GM10248 (cell line): ENCODE measurements around the gene CLTRN.

Experiments used
- CTCF ChIA-PET: fragments of 300-600 bp; sonication (Branson Sonifier 250); formaldehyde crosslinking; extraction: SDS; loops from one replicate; lab custom pipeline; 2021; ENCODE audit warnings: antibody characterized with exemption; lab: Yijun Ruan, JAX
- POLR2A ChIA-PET: fragments of 350-650 bp; sonication (Branson Sonifier 250); formaldehyde crosslinking; extraction: SDS; loops from one replicate; lab custom pipeline; 2020; ENCODE audit warnings: antibody characterized with exemption; lab: Yijun Ruan, JAX
- DNase-seq: peaks from one replicate; pipeline ENCODE4 v3.0.0; 2012; ENCODE audit errors: extremely low spot score
- TF ChIP-seq, protein P1 (sequence below): IDR thresholded peaks from 2 replicates; pipeline ENCODE4 v1.5.1; 2012; ENCODE audit warnings: mild to moderate bottlenecking, low read depth; ENCODE audit errors: extremely low read depth, missing control alignments, control extremely low read depth

The CLTRN gene

DNA sequence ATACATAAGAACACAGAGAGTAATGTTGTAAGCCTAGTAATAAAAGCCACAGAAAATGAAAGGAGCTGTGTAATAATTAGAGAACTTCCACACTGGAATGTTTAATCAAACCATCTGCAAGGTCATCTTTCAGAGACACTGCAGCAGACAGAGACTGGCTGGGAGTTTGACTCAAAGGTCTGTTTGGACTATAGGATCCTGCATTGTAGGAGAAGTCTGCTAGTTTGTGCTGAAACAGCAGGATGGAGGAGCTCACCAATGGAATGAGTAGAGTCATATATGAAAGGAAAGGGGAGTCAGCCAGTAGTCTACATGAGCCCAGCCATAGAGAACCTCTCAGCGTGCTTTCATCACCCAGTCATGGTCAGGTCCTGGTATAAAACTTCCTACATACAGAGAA is 59.4 kb downstream of the CLTRN start:
- ChIA-PET POLR2A (no interaction called here), CTCF (no interaction called here)
- TF ChIP-seq, protein P1, sequence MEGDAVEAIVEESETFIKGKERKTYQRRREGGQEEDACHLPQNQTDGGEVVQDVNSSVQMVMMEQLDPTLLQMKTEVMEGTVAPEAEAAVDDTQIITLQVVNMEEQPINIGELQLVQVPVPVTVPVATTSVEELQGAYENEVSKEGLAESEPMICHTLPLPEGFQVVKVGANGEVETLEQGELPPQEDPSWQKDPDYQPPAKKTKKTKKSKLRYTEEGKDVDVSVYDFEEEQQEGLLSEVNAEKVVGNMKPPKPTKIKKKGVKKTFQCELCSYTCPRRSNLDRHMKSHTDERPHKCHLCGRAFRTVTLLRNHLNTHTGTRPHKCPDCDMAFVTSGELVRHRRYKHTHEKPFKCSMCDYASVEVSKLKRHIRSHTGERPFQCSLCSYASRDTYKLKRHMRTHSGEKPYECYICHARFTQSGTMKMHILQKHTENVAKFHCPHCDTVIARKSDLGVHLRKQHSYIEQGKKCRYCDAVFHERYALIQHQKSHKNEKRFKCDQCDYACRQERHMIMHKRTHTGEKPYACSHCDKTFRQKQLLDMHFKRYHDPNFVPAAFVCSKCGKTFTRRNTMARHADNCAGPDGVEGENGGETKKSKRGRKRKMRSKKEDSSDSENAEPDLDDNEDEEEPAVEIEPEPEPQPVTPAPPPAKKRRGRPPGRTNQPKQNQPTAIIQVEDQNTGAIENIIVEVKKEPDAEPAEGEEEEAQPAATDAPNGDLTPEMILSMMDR = no peak
- no peak for DNase-seq

DNA sequence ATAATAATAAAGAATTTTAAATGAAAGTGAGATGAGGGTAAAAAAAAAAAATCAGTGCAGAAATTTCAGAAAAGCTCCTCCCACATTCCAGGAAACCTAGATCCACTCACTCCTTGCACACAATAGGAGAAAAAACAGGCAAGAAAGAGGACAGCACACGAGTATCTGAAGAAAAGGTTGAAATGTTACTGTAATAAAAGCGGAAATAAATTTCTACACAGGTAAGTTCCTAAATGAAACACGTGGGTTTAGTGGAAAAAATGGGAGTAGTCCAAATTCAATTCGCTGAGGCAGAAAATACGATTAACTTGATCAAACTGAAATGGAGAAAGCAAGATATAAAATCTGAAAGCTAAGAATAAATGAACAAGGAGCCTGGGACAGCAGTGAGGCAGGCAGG is 61.8 kb downstream of the CLTRN start:
- DNase-seq = no peak
- CTCF ChIA-PET = no interaction called here
- TF ChIP-seq, protein P1 = no peak
- POLR2A ChIA-PET = no interaction called here

DNA sequence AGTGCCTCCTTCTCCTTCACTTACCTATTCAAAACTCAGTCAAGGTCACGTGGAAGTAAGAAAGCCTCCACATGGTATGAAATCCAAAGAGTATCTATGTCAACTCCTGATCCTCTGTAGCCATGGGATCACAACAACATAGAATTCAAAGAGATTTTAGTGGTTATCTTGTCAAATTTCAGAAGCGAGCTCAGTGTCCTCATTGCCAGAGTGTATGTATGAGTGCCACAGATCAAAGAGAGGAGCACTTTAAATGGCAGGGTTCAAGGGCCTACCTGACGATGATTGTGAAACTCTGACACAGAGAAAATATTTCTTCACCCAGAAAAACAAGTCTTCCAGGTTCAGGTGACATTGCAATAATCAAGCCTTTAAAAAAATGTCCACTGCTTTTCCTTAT is 62.7 kb downstream of the CLTRN start:
- ChIA-PET POLR2A (no interaction called here), CTCF (no interaction called here)
- TF ChIP-seq, protein P1 = no peak
- DNase-seq = no peak

DNA sequence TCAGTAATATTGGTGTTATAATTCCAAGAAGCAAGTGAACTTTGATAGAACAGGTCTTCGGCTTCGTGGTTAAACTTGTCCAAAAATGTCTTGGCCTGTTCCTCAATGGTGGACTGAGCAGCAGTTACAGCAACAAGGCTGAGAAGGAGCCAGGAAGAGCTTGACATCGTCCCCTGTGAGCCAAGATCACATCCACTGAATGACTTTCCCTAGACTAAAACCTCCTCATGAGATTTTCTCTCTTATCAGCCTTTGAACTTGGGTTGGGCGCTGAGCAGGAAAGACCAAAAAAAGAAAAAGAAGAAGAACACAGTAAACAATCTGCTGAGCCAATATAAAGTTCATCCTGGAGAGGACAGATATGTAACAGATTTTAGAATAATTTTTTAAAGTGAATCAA is 63.9 kb downstream of the CLTRN start, which contains the start of gene ACE2:
Gene ACE2 (minus strand): TSS at position 216 of the 400 bp plus-strand sequence. CDS start 49 bp downstream, at position 167.
- CTCF ChIA-PET = no interaction called here
- TF ChIP-seq, protein P1 = no peak
- no peak for DNase-seq
- POLR2A ChIA-PET = no interaction called here

DNA sequence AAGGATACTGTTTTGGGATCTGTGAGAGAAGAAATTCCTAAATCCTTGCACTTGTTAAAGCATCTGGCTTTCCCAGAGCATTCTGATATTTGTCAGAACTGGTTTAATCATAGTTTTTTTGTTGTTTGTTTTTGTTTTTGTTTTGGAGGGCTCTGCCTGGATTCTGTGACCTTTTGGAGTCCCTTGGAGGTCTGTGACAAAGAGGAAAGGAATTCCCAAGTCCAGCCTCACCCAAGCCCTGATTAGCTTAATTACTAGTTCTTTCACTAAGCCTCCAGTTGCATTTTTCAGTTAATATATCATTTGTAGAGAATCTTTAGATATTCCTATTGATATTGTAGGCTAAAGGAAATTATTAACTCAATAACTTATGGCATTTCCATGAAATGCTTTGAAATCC is 64.6 kb downstream of the CLTRN start:
- DNase-seq = no peak
- TF ChIP-seq, protein P1 = no peak
- CTCF ChIA-PET = no interaction called here
- POLR2A ChIA-PET = no interaction called here

DNA sequence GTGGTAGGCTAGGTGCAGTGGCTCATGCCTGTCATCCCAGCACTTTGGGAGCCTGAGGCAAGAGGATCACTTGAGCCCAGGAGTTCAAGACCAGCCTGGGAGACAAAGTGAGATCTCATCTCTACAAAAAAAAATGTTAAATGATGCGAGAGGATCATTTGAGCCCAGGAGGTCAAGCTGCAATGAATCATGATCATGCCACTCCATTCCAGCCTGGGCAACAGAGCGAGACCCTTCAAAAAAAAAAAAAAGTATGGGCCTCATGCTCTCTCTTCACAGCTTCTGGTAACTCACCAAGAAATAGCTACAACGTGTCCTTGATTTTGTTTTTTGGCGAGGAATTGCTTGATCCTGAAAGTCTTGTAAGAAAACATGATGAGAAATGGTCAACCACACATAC is 65.1 kb downstream of the CLTRN start:
- ChIA-PET POLR2A (no interaction called here), CTCF (no interaction called here)
- TF ChIP-seq, protein P1 = no peak
- no peak for DNase-seq

DNA sequence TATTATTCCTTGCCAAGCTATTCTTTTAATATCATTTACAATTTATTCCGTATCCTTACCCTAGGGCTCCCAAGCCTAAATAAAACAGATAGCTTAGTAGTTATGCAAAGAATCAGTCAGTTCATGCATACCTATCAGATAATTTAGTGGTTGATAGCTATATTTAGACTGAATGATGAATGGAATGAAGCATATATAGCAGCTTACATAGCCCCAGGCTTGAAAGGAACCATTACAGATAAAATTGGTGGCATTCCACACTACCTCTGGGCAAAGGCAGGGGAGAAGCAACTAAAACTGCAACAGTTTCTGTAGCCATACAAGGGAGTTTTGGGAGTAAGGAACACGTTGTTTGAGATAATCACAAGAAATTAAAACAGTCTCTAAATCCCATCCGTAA is 66.6 kb downstream of the CLTRN start:
- no peak for DNase-seq
- ChIA-PET CTCF (interaction anchor here (1.6 kb wide), 1 partner anchor 10 kb away, joined by 3 read pairs; no protein-coding TSS in a partner anchor), POLR2A (no interaction called here)
- TF ChIP-seq, protein P1 = no peak
